Fibroblast of skin of right biceps (primary cell): ENCODE measurements around the gene FALEC.

Source experiments
- DNase-seq: peaks from one replicate; pipeline ENCODE4 v3.0.0-alpha.2; 2013

FALEC gene

DNA sequence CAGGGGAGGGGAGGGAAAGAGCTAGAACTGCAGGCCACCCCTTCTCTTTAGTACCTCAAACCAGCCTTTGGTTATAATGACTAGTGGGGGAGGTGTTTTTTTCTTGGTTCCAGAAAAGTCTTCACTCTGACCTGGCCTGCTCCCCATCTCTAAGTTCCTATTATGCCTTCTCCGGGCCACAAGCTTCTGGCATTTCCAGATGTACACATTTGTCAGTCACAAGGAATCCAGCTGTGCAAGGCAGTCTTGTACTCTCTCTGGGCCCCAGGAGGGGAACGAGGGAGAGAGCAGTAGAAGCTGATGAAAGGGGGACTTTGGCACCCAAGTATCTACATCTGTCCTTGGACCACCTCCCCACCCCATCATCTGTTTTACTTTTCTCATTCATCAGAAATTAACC is 2.7 kb upstream of the FALEC start:
- DNase-seq = no peak

GRCh38 chr1:150513351-150513791 is 2.2 kb upstream of the FALEC start:
- no peak for DNase-seq

DNA sequence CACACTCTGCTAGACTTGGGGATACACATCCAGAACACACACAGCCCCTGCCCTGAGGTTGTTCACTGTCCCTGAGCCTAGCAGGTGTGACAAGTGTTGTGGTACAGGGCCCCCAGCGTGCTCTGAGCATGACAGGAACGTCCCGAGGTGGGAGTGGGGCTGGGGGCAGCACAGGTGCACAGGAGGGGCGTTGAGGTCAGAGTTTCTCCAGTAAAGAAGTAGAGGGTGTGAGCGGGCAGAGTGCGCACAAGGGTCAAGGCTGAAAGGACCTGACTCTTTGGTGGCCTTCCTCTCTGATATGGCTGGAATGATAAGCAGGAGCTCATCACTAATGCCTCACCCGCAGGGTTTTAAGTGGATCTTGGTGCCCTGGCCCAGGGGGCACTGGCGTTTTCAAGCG is 1.3 kb upstream of the FALEC start:
- DNase-seq = no peak

GRCh38 chr1:150514913-150515327 is 632 bp upstream of the FALEC start:
- no peak for DNase-seq

DNA sequence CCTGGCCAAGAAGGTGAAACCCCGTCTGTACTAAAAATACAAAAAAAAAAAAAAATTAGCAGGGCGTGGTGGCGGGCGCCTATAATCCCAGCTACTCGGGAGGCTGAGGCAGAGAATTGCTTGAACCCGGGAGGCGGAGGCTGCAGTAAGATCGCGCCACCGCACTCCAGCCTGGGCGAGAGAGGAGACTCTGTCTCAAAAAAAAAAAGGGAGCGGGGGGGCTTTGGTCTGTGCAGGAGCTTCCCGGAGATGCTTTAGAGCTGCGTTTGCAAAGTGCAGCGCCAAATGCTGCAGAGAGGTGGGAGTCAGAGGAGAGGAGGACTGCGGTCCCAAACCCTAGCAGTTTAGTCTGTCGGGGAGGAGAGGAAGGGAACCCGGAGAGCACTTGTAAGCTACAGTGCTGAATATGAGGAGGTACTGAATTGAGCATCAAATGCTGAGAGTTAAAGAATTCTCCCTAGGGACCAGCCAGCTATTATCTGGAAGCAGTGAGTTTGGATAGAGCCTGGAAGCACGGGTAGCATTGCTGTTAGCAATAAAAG is 569 bp downstream of the FALEC start:
- DNase-seq = peak; percentile 34

DNA sequence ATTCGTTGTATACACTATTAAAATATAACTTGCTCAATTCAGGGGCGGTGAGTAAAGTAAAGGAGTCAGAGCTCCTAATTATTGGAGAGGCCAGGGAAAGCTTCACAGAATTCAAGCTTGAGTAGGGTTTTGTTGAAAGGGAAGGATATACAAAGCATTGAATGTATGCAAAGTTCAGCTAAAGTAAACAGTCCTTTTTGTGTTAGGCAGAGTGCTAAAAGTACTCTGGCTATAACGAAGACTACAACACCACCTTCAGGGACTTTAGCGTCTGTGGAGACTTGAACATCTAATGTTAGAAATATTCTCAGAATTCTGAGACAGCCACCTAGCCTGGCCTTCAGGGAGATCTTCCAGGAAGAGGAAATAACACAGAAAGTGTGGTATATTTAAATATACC is 1.1 kb downstream of the FALEC start:
- DNase-seq = no peak

GRCh38 chr1:150521196-150521968 is 5.8 kb downstream of the FALEC start:
- DNase-seq = no peak

DNA sequence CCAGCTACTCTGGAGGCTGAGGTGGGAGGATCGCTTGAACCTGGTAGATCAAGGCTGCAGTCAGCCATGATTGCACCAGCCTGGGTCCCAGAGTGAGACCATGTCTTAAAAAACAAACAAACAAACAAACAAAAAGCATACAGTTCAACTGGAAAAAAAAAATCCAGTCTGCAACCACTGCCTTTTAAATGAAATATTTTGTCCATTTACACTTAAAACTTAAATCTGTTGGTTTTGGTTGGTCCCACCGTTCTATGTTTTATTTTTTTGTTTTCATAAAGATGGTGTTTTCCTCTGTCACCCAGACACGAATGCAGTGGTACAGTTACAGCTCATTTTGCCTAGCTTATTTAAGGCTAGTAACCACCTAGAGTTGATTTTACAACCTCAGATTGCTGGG is 9.8 kb downstream of the FALEC start:
- DNase-seq = no peak

GRCh38 chr1:150528196-150528595 is 12.6 kb downstream of the FALEC start:
- peak; percentile 84 for DNase-seq

- peak; percentile 71 for DNase-seq
Observed at GRCh38 chr1:150529017-150529416, 13.5 kb downstream of the FALEC start.

- DNase-seq = no peak
Observed at GRCh38 chr1:150530491-150531159, 15.1 kb downstream of the FALEC start.

GRCh38 chr1:150532860-150533259 is 17.3 kb downstream of the FALEC start:
- DNase-seq = no peak

DNA sequence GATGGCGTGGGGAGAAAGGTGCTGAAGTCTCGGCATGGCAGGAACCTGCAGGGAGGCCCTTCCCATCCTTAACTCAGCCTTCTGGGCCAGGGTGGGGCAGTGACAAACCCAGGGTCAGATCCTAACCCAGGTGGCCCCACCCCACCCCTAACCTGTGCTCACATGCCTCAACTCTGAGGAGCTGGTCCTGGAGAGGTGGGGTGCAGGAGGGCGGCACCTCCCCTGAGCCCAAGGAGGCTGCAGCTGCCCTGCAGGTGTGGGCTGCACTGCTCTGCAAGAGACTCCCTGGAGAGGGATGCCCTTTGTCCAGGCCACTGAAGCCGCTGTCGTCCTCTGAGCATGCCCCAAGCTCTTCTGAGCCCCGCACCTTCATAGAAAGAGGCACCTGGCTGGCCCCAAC is 18.4 kb downstream of the FALEC start:
- DNase-seq = no peak

- peak; percentile 74 for DNase-seq
Observed at GRCh38 chr1:150535511-150536287, 20.1 kb downstream of the FALEC start.

- peak; percentile 46 for DNase-seq
Observed at GRCh38 chr1:150536836-150537731, 21.5 kb downstream of the FALEC start.

DNA sequence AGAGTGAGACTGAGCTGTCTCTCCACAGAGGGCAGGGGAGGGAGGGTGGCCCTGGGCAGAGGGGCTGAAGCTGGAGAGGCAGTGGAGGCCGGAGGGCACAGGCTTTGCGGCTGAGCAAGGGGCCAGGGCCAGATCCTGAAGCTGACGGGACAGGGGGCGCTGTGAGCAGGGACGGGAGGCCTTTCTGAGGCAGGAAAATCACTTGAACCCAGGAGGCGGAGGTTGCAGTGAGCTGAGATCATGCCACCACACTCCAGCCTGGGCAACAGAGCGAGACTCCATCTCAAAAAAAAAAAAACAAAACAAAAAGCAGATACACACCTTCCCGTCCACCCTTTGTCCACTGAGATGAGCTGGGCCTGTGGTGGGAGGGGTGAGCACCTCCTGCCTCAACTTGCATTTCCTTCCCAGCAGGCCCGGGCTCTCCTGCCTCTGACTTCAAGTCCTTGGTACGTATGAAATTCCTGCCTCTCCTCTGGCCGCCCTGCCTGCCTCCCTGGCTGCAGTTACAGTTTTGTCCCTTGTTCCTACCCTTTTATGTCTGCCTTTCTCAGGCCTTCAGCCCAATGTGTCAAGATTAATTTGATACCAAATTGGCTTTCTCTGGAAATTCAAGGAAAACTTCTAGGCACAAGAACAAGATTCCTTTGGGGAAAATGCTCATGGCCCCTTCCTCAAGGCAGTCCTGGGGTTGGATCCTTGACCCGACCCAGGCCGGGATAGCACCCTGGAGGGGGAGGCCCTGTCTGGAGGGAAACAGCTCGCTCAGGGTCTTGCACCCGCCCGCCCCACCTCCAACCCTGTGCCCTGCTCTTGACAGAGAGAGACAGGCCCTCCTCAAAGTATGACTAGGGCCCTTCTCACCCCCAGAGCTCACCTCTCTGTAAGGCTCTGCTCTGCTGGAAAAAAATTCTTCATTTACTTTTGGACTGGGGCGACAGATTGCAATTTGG is 22.5 kb downstream of the FALEC start:
- peak; percentile 90 for DNase-seq

GRCh38 chr1:150543500-150544143 is 28.1 kb downstream of the FALEC start:
- peak; percentile 36 for DNase-seq

- DNase-seq = no peak
Observed at GRCh38 chr1:150544204-150544603, 28.7 kb downstream of the FALEC start.

DNA sequence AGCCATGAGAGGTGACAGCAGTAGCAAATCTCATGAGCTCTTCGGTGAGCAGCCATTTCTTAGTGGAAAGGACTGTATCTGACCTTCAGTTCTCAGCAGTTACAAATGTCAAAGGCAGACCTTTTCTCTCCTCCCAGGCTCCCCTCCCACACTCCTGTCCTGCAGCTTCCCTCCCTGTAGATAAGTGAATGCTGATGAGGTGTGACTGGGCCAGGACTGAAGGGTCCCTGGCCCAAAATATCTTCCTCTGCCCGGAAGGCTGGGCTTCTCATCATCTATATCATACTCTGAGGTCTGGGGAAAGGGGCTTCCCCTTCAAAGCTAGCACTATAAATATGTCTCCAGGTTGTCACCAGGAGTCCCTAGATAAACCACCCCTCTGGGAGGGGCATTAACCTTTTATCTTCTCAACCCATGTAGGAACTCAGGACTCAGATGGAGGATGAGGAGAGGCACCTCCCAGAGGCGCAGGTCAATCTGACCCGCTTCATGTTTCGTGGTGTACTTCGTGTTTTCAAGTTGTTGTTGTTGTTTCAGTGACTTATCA is 30.0 kb downstream of the FALEC start:
- DNase-seq = no peak

- DNase-seq = no peak
Observed at GRCh38 chr1:150546294-150546937, 30.9 kb downstream of the FALEC start.
